GM10248 (cell line): Measurements from ENCODE around the gene KDF1.

ENCODE experiments used
- CTCF ChIA-PET: fragments of 300-600 bp; sonication (Branson Sonifier 250); formaldehyde crosslinking; extraction: SDS; loops from one replicate; lab custom pipeline; 2021; ENCODE audit warnings: antibody characterized with exemption; lab: Yijun Ruan, JAX
- POLR2A ChIA-PET: fragments of 350-650 bp; sonication (Branson Sonifier 250); formaldehyde crosslinking; extraction: SDS; loops from one replicate; lab custom pipeline; 2020; ENCODE audit warnings: antibody characterized with exemption; lab: Yijun Ruan, JAX
- DNase-seq: peaks from one replicate; pipeline ENCODE4 v3.0.0; 2012; ENCODE audit errors: extremely low spot score
- TF ChIP-seq, protein P1 (sequence below): IDR thresholded peaks from 2 replicates; pipeline ENCODE4 v1.5.1; 2012; ENCODE audit warnings: mild to moderate bottlenecking, low read depth; ENCODE audit errors: extremely low read depth, missing control alignments, control extremely low read depth

Gene KDF1

DNA sequence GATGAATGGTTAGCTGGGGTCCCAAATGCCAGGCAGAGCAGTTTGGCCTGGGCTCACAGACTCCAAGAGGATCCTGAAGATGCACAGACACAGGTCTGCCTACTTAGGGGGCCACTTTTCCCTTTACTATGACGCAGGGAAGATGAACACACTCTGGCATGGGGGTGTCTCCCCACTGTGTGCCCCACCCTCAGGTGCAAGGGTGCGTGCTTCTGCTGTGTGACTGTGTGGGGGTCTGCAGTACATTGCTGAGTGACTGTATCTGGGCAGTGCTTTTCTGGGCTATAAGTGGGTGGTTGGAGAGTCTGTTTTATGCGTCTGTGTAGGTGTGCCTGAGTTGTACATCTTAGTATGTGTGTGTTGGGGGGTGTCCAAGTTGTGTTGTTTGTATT lies 50.3 kb downstream of the KDF1 start:
- no peak for DNase-seq
- ChIA-PET CTCF (no interaction called here), POLR2A (no interaction called here)
- TF ChIP-seq, protein P1, sequence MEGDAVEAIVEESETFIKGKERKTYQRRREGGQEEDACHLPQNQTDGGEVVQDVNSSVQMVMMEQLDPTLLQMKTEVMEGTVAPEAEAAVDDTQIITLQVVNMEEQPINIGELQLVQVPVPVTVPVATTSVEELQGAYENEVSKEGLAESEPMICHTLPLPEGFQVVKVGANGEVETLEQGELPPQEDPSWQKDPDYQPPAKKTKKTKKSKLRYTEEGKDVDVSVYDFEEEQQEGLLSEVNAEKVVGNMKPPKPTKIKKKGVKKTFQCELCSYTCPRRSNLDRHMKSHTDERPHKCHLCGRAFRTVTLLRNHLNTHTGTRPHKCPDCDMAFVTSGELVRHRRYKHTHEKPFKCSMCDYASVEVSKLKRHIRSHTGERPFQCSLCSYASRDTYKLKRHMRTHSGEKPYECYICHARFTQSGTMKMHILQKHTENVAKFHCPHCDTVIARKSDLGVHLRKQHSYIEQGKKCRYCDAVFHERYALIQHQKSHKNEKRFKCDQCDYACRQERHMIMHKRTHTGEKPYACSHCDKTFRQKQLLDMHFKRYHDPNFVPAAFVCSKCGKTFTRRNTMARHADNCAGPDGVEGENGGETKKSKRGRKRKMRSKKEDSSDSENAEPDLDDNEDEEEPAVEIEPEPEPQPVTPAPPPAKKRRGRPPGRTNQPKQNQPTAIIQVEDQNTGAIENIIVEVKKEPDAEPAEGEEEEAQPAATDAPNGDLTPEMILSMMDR = no peak

DNA sequence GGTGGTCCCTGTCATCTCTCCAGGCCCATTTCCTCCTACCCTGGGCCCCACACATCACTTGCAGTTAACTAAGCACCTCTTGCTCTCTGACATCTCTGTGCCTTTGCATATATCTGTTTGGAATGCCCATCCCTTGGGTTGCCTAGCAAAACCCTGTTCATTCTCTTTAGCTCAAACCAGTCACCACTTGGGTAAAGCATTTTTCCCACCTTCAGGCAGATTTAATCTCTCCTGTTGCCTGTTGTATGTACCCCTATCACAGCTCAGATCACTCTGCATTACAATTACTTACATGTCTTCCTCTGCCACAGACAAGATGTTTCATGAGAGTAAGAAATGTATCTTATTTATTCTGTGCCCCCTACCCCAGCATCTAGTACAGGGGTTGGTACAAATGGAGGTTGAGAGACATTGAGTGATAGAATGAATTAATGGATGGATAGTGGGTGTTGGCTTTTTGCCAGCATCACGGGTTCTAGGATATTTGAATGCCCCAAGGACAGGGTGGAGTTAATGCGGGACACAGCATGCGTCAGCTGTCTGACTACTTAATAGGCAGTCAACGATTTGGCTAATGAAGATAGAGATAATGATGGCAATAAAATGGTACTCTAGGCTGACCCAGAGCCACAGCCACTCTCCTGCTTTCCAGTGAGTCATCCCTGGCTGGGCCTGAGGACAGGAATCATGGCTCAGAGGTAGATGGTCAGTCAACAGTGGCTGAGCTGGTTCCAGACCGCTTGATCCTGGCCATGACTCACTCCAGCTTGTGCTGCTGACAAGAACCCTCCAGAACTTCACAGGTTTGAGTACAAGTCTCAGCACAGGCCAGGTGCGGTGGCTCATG lies 53.0 kb downstream of the KDF1 start:
- ChIA-PET POLR2A (no interaction called here), CTCF (interaction anchor here (2.0 kb wide), 2 partner anchors 11 to 14 kb away, joined by 6 read pairs; partner anchors contain the start of gene NUDC)
- no peak for DNase-seq
- TF ChIP-seq, protein P1 = no peak

DNA sequence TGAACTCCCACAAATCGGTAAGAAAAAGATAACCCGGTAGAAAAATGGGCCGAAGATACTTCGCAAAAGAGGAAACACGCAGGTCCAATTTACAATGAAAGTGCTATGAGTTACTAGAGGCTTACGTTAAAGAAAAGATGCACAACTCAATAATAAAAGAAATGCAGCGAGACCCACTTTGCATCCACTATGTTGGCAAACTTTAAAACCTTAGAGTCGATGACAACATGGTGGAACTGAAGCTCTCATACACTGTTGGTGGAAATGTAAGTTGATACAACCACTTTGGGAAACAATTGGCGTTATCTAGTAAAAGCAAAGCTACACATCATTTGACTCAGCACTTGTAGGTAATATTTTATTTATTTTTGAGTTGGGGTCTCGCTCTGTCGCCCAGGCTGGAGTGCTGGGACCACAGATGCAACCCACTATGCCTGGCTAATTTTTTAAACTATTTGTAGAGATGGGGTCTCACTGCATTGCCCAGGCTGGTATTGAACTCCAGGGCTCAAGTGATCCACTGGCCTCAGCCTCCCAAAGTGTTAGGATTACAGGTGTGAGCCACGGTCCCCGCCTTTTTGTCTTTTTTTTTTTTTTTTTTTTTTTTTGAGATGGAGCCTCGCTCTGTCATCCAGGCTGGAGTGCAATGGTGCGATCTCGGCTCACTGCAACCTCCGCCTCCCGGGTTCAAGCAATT lies 59.3 kb downstream of the KDF1 start:
- ChIA-PET CTCF (interaction anchor here (2.3 to 4.2 kb wide), 3 partner anchors 13 to 299 kb away, joined by 5 to 33 read pairs (median 8); partner anchors contain the start of gene GPN2), POLR2A (interaction anchor here (0.6 to 2.6 kb wide), 6 partner anchors 11 to 291 kb away, joined by 3 to 9 read pairs (median 6); partner anchors contain the start of genes GPN2 and NUDC)
- no peak for DNase-seq
- TF ChIP-seq, protein P1 = no peak

DNA sequence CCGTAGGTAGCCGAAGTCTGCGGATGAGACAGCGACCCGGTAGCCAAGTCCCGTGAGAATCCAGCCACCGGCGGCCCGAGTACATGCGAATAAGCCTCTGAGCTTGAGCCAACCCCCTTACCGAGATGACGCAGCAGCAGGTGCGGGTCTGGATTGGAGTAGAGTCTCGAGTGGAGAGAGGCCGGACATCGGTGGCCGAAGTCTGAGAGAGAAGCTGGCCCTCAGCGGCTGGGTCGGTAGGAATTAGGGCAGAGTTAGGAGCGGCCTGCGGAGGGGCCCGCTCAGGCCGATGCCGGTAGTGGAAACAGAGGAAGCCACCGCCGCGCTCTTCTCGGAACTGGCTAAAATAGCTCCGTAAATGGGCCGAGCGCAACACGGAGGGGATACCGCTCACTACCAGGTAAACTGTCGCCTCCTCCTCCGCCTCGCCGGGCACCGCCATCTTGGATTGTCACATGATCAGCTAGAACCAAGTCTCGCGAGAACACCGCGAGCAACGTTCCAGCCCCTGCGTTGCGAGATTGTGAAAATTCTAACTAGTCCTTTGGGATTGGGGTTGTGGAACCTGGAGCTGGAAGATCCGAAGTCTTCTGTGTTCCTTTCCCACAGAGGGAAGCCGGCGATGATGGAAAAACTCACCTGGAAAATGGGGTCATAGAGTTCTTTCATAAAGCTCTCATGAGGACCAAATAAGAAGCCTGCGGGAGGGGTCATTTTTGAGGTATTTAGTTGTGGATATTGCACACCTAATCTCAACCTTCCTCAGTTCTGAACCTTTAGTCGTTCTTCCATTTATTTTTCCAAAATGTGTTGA lies 60.1 kb downstream of the KDF1 start, which contains the start of gene GPATCH3:
GPATCH3 (minus strand) TSS at position 467 of the 814 bp plus-strand sequence; CDS start at position 442, 25 bp downstream.
- ChIA-PET POLR2A (interaction anchor here (0.5 to 2.6 kb wide), 6 partner anchors 10 to 290 kb away, joined by 3 to 9 read pairs (median 4); partner anchors contain the start of genes GPN2 and NUDC), CTCF (interaction anchor here (1.5 to 4.2 kb wide), 5 partner anchors 11 to 298 kb away, joined by 3 to 33 read pairs (median 5); partner anchors contain the start of gene GPN2)
- TF ChIP-seq, protein P1 = no peak
- peak; percentile 92 for DNase-seq
